ENCODE data around the gene KIF5B.

DNA sequence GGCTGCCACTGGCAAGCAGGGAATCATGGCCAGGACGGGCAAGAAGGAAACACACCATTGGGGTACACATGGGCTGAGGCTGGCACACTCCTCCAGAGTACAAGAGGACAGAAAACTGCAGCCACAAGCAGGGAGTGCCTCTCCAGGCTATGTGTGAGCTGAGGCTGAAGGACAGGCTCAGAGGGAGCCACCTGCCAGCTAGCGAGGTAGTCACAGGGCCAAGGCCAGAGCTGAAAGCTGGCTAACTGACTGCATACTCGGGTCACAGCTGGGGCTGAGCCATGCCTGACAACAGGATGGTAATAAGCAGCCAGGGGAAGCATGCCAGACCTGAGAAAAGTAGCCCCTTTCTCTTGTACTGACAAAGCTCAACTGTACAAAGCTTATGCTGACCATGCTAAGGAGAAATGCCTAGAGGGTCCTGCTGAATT, 52.0 kb downstream of the KIF5B start:
- TF ChIP-seq, protein P1, sequence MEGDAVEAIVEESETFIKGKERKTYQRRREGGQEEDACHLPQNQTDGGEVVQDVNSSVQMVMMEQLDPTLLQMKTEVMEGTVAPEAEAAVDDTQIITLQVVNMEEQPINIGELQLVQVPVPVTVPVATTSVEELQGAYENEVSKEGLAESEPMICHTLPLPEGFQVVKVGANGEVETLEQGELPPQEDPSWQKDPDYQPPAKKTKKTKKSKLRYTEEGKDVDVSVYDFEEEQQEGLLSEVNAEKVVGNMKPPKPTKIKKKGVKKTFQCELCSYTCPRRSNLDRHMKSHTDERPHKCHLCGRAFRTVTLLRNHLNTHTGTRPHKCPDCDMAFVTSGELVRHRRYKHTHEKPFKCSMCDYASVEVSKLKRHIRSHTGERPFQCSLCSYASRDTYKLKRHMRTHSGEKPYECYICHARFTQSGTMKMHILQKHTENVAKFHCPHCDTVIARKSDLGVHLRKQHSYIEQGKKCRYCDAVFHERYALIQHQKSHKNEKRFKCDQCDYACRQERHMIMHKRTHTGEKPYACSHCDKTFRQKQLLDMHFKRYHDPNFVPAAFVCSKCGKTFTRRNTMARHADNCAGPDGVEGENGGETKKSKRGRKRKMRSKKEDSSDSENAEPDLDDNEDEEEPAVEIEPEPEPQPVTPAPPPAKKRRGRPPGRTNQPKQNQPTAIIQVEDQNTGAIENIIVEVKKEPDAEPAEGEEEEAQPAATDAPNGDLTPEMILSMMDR (IDR thresholded peaks at IDR 0.05), result no peak
- TF ChIP-seq EZH2 (IDR thresholded peaks at IDR 0.05; ENCODE audit: borderline replicate concordance, insufficient read depth, low read depth, low read length, poor library complexity, severe bottlenecking), result no peak
